GM18505 (cell line): ENCODE measurements around the gene SMOC1.
"Not testable (repeated sequence)": the region's sequence is repeated elsewhere in the genome, so short reads cannot be mapped to it uniquely, and the experiment has no call there.

Experiments used
- ATAC-seq: cut with Tn5 transposase; IDR thresholded peaks from one replicate; pipeline ENCODE4 v1.9.1; 2021; ENCODE audit not compliant: unreplicated experiment
- POLR2A ChIP-seq: IDR thresholded peaks from 4 replicates; pipeline ENCODE4 v1.6.1; 2011; ENCODE audit warnings: borderline replicate concordance; ENCODE audit not compliant: insufficient read depth, insufficient read length; ENCODE audit errors: extremely low read depth

SMOC1 gene

DNA sequence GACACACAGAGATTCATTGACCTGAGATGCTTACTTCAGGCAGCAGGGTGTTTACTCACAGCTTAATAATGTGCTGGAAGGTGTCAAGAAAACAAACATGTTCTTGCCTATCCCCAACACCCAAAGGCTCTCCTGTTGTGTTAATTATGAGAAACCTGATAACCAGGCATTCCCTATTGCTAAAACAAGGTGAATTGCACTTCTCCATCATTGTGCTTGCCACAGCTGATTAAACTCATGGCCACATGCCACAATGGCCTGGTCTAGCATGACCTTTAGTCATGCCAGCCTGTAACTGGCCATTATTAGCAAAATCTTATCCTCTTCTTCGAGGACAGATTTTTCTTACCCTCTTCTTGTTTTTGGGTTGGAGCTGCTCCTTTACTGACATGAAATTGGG is 21.4 kb downstream of the SMOC1 start:
- TF ChIP-seq POLR2A, result no peak
- no peak for ATAC-seq

DNA sequence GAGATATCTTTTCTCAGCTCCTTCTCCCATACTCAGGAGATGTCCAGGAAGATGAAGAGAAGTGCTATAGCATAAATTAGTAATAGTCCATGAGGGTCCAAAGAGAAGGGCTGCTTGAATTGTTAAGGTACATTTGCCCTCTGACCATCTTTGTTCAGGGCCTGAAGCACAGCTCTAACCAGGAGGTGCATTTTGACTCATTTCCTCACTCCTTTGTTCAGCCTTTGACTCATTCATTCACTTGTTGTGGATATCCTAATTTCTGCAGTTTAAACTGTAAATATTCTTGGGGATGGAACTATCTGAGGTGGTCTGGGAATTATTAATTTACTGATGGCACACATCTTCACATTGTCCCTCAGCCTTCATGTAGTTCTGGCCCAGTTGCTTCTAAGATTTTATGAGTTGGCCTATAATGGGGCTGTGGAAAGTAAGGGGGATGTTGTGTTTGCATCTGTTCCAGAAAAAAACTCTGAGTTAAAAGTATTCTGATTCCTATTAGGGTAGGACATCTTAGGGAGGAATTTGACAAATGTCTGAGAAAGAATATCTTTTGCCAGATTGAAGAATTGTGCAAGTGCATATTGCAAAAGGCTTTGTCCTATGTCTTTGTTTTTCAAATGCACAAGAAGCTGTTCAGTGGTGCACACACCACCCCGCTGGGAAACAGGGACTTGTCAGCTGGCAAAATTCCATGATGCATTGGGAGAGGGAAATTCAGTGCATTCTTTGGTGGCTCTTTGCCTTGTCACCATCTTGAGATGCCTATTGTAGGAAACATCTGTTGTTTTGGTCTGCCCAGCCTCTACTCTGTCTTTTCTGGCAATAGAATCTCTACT is 22.1 kb downstream of the SMOC1 start:
- TF ChIP-seq POLR2A, result no peak
- no peak for ATAC-seq

- ATAC-seq, result not testable (repeated sequence)
Observed at GRCh38 chr14:69903046-69903445, 23.8 kb downstream of the SMOC1 start.

- ATAC-seq, result no peak
- no peak for TF ChIP-seq POLR2A
Observed at GRCh38 chr14:69904246-69904645, 25.0 kb downstream of the SMOC1 start.

GRCh38 chr14:69906201-69906600 is 27.0 kb downstream of the SMOC1 start:
- no peak for TF ChIP-seq POLR2A
- ATAC-seq, result no peak

DNA sequence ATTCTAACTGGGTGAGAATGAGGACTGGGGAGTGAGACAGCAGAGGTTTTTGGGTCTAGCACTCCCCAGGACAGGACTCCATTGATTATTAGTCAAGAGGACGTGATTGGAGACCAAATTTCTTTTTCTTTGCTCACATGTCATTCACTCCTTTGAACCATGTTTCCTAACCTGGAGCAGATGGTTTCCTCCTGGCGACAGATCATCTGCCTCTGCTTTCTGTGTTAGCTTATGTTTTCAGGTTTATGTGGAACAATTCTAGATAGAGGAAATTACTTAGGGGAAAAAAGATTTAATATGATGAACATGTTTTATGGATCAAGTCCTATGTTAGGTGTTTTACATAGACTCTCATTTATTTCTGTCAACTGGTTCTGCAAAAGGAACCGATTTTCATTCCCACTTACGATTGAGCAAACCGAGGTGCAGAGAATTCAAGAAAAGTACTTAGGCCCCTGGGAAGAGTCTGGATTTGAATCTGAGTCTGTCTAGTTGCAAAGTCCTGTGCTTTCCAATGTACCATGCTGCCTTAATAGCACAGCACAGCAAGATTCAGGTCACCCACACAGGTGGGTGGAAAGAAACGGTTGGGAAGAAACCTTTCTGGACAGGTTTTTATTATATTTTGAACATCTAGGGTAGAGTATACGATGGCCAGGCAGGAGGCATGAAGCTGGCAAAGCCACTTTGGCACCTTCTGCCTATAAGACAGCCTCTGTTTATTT is 30.8 kb downstream of the SMOC1 start:
- no peak for TF ChIP-seq POLR2A
- ATAC-seq, result no peak

DNA sequence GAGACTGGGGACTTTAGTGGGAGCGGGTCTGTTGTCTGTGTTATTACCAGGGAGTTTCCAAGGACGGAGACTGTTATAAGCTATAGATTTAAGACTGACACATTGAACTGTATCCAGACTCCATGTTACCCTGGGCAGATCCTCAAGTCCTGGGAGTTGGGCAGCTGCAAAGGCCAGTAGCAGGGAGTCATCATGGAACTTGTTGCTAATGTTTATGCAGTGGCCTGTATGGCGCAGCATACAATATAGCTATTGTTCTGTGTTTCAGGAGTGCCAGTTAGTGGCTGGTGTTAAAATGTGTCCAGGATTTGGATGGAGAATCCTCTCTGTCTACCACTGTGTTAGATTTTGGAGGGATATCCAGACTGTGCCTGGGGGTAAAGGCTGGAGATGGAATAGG is 31.7 kb downstream of the SMOC1 start:
- ATAC-seq, result no peak
- TF ChIP-seq POLR2A, result no peak

GRCh38 chr14:69913686-69914085 is 34.5 kb downstream of the SMOC1 start:
- no peak for TF ChIP-seq POLR2A
- ATAC-seq, result no peak

GRCh38 chr14:69916396-69916795 is 37.2 kb downstream of the SMOC1 start:
- TF ChIP-seq POLR2A, result no peak

DNA sequence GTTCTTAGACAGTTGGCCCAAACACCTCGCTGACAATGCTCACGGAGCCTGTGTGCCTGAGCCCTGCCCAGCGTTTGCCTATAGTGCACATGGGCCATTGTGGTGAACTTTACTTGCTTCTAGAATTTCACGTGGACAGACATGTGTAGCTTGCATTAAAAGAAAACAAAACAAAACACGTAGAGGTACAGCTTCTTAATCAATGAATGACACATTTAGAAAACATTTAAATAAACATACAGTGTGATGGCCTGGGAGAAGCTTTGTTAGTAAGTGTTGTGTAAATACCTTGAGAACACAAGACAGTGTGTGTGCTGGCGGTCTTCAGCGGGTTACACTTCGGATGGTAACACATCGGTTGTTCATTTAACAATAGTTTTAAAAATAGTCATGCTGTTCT is 38.1 kb downstream of the SMOC1 start:
- ATAC-seq, result no peak

More at GRCh38 chr14:69916396-69916795, 37.2 kb downstream of the SMOC1 start:
- no peak for ATAC-seq

GRCh38 chr14:69919815-69920214 is 40.6 kb downstream of the SMOC1 start:
- ATAC-seq, result no peak
- TF ChIP-seq POLR2A, result no peak

More for the DNA sequence above, 38.1 kb downstream of the SMOC1 start:
- TF ChIP-seq POLR2A, result no peak

GRCh38 chr14:69921052-69921451 is 41.8 kb downstream of the SMOC1 start:
- TF ChIP-seq POLR2A, result no peak
- ATAC-seq, result no peak

GRCh38 chr14:69922198-69922597 is 43.0 kb downstream of the SMOC1 start:
- TF ChIP-seq POLR2A, result no peak
- no peak for ATAC-seq

- no peak for ATAC-seq
- no peak for TF ChIP-seq POLR2A
Observed at GRCh38 chr14:69924201-69924600, 45.0 kb downstream of the SMOC1 start.
